MM.1S (cell line): ENCODE measurements around the gene SLC66A3.

Source experiments
- EZH2phosphoT487 ChIP-seq: fragments of 300-600 bp; sonication (generic); IDR thresholded peaks from 2 replicates; pipeline ENCODE4 v1.6.1; 2018; ENCODE audit warnings: antibody characterized with exemption, low read length
- TF ChIP-seq, protein P1 (sequence below): fragments of 300-600 bp; sonication (generic); IDR thresholded peaks from 2 replicates; pipeline ENCODE4 v1.5.1; 2016; ENCODE audit warnings: antibody characterized with exemption, low read length, mixed read lengths

DNA sequence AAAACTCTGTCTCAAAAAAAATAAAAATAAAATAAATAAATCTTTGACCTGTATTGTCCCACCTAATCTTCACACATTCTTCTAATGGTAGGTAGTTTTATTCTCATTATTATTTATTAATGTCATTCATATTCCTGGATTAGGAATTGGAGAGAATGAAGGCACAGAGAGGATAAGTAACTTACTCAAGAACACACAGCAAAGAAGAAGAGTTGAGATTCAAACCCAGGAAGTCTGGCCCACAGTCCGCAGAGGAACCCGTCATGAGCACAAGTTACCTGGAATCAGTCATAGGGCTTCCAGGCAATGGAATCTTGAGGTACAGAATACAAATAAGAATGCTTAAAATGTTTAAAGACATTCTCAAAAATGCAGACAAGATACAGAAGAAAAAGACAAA lies 46.3 kb upstream of the SLC66A3 start:
- TF ChIP-seq, protein P1, sequence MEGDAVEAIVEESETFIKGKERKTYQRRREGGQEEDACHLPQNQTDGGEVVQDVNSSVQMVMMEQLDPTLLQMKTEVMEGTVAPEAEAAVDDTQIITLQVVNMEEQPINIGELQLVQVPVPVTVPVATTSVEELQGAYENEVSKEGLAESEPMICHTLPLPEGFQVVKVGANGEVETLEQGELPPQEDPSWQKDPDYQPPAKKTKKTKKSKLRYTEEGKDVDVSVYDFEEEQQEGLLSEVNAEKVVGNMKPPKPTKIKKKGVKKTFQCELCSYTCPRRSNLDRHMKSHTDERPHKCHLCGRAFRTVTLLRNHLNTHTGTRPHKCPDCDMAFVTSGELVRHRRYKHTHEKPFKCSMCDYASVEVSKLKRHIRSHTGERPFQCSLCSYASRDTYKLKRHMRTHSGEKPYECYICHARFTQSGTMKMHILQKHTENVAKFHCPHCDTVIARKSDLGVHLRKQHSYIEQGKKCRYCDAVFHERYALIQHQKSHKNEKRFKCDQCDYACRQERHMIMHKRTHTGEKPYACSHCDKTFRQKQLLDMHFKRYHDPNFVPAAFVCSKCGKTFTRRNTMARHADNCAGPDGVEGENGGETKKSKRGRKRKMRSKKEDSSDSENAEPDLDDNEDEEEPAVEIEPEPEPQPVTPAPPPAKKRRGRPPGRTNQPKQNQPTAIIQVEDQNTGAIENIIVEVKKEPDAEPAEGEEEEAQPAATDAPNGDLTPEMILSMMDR, result no peak
- no peak for TF ChIP-seq EZH2phosphoT487
